22Rv1 (cell line): ENCODE data around the gene DCST2.

Source experiments
- CTCF ChIP-seq: fragments of 450-650 bp; IDR thresholded peaks from 2 replicates; pipeline ENCODE4 v1.5.1; 2017; ENCODE audit warnings: mild to moderate bottlenecking
- ZFX ChIP-seq: fragments of 450-650 bp; IDR thresholded peaks from 2 replicates; pipeline ENCODE4 v1.6.1; 2017; ENCODE audit warnings: antibody characterized with exemption, borderline replicate concordance

GRCh38 chr1:155076371-155076770 lies 42.8 kb upstream of the DCST2 start:
- TF ChIP-seq CTCF (no peak), ZFX (no peak)
